Fibroblast of mammary gland (primary cell): Measurements from ENCODE around the gene STXBP5.
"Not testable (repeated sequence)": the region's sequence is repeated elsewhere in the genome, so short reads cannot be mapped to it uniquely, and the experiment has no call there.

ENCODE experiments used
- DNase-seq: peaks from one replicate; pipeline ENCODE4 v3.0.0-alpha.2; 2010; ENCODE audit warnings: low read depth
- H3K4me3 ChIP-seq: 2 replicates; pipeline ENCODE4 v1.5.1; 2011; ENCODE audit warnings: low read depth, mild to moderate bottlenecking, low read length, moderate library complexity; ENCODE audit not compliant: control insufficient read depth
- TF ChIP-seq, protein P1 (sequence below): conservative IDR thresholded peaks from 2 replicates; pipeline ENCODE4 v1.5.1; 2011; ENCODE audit warnings: low read depth, low read length, inconsistent platforms; ENCODE audit not compliant: control insufficient read depth, insufficient read depth

Gene STXBP5

DNA sequence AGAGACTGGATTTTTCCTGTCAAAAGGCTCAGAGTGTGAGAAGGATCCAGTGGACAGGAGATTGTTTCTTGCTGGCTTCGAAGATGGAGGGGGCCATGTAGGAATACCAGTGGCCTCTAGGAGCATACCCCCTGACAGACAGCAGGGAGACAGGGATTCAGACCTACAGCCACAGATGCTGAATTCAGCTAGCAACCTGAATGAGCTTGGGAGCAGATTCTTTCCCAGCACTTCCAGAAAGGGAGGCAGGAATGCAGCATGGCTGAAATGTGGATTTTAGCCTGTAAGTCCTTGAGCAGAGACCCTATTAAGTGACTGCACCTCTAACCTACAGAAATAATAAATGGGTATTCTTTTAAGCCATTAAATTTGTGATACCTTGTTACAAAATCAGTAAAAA, 44.6 kb downstream of the STXBP5 start:
- no peak for DNase-seq

DNA sequence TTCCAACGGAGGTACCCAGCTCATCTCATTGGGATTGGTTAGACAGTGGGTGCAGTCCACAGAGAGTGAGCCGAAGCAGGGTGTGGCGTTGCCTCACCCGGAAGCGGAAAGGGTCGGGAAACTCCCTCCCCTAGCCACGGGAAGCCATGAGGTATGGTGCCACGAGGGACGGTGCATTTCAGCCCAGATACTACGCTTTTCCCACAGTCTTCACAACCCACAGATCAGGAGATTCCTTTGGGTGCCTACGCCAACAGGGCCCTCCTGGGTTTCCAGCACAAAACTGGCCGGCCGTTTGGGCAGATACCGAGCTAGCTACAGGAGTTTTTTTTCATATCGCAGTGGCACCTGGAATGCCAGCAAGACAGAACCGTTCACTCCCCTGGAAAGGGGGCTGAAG, 46.9 kb downstream of the STXBP5 start:
- DNase-seq: no peak
- H3K4me3 ChIP-seq: no peak overlapping the region
- TF ChIP-seq, protein P1, sequence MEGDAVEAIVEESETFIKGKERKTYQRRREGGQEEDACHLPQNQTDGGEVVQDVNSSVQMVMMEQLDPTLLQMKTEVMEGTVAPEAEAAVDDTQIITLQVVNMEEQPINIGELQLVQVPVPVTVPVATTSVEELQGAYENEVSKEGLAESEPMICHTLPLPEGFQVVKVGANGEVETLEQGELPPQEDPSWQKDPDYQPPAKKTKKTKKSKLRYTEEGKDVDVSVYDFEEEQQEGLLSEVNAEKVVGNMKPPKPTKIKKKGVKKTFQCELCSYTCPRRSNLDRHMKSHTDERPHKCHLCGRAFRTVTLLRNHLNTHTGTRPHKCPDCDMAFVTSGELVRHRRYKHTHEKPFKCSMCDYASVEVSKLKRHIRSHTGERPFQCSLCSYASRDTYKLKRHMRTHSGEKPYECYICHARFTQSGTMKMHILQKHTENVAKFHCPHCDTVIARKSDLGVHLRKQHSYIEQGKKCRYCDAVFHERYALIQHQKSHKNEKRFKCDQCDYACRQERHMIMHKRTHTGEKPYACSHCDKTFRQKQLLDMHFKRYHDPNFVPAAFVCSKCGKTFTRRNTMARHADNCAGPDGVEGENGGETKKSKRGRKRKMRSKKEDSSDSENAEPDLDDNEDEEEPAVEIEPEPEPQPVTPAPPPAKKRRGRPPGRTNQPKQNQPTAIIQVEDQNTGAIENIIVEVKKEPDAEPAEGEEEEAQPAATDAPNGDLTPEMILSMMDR: no peak

More for the DNA sequence above, 44.6 kb downstream of the STXBP5 start:
- TF ChIP-seq, protein P1: no peak
- no peak overlapping the region for H3K4me3 ChIP-seq

DNA sequence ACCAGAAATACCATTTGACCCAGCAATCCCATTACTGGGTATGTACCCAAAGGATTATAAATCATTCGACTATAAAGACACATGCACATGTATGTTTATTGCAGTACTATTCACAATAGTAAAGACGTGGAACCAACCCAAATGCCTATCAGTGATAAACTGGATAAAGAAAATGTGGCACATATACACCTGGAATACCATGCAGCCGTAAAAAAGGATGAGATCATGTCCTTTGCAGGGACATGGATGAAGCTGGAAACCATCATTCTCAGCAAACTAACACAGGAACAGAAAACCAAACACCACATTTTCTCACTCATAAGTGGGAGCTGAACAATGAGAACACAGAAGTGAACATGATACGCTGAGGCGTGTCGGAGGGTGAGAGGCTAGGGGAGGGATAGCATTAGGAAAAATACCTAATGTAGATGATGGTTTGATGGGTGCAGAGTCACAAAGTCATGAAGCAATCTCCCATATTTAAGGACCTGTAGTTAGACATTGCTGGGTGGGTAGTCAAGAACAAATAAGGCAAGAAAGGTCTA, 50.8 kb downstream of the STXBP5 start:
- DNase-seq, H3K4me3 ChIP-seq: not testable (repeated sequence)

DNA sequence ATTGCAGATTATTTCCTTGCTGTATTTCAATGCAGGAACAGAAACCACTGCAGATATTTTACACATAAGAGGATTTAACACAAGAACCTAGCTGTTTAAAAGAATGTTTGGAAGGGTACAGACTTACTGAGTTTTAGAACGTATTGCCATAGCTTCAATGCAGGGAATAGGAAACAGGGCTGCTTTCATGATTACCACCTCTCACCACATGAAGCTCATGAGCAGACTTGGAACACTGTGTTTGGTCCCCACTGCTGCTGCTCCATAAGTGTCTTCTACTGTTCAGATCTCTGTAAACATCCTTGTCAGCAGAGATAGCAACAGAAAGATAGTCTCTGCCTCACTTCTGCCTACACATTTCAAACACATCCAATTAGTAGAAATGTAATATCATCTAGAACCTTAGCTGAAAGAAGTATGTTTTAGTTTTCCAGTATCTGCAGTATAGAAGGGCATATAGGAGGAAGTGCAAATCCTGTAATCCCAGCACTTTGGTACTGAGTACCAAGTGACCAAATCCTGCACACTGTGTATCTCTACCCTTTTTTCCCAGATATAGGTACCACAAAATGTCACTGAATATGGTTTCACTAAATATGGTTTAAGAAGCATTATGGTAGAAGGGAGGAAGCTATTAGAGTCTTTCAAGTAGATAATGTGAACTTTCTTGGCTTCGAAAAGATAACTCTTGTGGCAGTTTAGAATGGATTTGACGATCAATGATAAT, 51.9 kb downstream of the STXBP5 start:
- H3K4me3 ChIP-seq: no peak overlapping the region
- TF ChIP-seq, protein P1: no peak
- no peak for DNase-seq

DNA sequence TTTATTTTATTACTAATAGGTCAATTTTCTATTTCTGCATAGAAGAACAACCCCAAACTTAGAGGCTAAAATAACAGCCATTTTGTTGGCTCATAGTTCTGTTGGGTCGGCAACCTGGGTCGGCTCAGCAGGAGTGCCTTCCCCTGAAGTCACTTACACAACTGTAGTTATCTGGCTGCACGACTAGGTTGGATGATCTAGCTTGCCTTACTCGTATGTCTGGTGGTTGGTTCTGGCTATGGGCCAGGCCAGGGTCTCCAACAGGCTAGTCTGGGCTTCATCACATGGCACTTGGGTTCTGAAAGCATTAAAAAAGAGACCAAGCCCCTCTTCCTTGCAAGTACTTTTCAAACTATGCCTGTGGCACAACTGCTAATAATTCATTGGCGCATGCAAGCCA, 53.5 kb downstream of the STXBP5 start:
- H3K4me3 ChIP-seq: no peak overlapping the region
- TF ChIP-seq, protein P1: no peak
- DNase-seq: no peak

DNA sequence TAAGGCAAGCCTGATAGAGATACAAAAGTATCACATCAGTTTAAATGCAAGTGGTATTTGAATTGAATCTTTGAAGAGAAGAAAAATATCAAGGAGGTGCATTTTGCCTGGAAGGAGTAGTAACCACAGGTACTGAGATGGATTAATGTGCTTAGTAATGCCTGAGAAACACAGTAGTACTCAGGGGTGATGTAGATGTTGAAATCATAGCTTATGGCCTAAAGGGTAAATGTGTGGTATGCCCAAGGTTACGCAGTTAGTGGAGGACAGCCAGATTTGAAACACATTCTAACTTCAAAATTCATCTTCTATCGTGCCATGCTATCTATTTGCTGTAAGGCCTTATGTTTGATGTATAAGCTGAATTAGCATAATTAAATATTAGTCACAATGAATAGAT, 55.9 kb downstream of the STXBP5 start:
- DNase-seq: no peak
- H3K4me3 ChIP-seq: no peak overlapping the region
- TF ChIP-seq, protein P1: no peak

DNA sequence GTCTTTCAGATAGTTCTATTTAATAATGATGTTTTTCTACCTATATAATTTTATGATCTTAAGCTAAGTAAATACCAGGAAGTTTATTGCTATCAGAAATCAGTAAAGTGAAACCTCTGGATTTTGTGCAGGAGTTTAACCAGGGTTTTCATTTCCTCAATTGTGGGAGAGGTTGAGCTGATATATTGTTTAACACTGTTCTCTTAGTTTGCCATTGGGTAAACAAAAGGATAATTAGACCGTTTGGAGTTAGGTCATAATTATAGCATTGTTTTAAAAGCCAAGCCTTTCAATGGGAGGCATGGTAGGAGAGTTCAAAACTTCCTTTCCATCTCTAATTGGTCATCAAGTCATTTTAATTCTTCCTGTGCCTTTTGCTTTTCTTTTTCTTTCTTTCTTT, 58.7 kb downstream of the STXBP5 start:
- TF ChIP-seq, protein P1: no peak
- DNase-seq: no peak
- H3K4me3 ChIP-seq: no peak overlapping the region
